B cell (primary cell): ENCODE measurements around the gene CACNG6. TPM values are rescaled to one million over a fixed set of nuclear protein-coding genes. Genes with fewer than 3 reads are reported as not detected.

Experiments
- ATAC-seq: fragments of 200-7000 bp; cut with Tn5 transposase; one replicate; pipeline ENCODE4 v1.10.0; 2021; ENCODE audit warnings: low read depth, mild to moderate bottlenecking, moderate number of reproducible peaks, moderate library complexity
- CTCF ChIA-PET: fragments of 350-600 bp; sonication (Branson Sonifier 250); formaldehyde crosslinking; loops from one replicate; lab custom pipeline; 2021; ENCODE audit warnings: antibody characterized with exemption, inconsistent platforms; lab: Charles Lee
- POLR2A ChIA-PET: fragments of 350-600 bp; sonication (Branson Sonifier 250); formaldehyde crosslinking; loops from one replicate; lab custom pipeline; 2021; ENCODE audit warnings: antibody characterized with exemption; lab: Charles Lee
- DNase-seq: peaks from one replicate; pipeline ENCODE4 v3.0.0; 2013
- H2AFZ ChIP-seq: 2 replicates; pipeline ENCODE4 v1.6.1; 2012; ENCODE audit warnings: mild to moderate bottlenecking, low read depth, low read length; ENCODE audit not compliant: insufficient read depth, poor library complexity, severe bottlenecking
- H3K27ac ChIP-seq, 2 donors: 1 replicate in 1 of 2; 2 replicates in 1 of 2; pipeline ENCODE4 v1.5.1; 2012 to 2013; ENCODE audit warnings: low read length in 2 of 2, mild to moderate bottlenecking in 2 of 2, moderate library complexity in 1 of 2
- H3K27me3 ChIP-seq, 4 experiments: fragments of 200-600 bp in 1 of 4; sonication (generic) in 1 of 4; replicated peaks in 1 of 4; 1 replicate in 2 of 4; 2 replicates in 2 of 4; pipeline versions ENCODE4 v1.6.1 to v1.7.0; 2013 to 2016; ENCODE audit warnings: low read length in 3 of 4, mild to moderate bottlenecking in 2 of 4, mixed read lengths in 1 of 4, moderate library complexity in 1 of 4; ENCODE audit not compliant: insufficient read depth in 4 of 4, control insufficient read depth in 3 of 4; ENCODE audit errors: control extremely low read depth in 1 of 4
- H3K36me3 ChIP-seq, 2 experiments: replicated peaks in 1 of 2; 1 replicate in 1 of 2; 2 replicates in 1 of 2; pipeline versions ENCODE4 v1.6.1 to v1.7.1; 2013; ENCODE audit warnings: low read length in 1 of 2; ENCODE audit not compliant: insufficient read depth in 2 of 2, control insufficient read depth in 1 of 2; ENCODE audit errors: control extremely low read depth in 1 of 2, extremely low read depth in 1 of 2
- H3K4me1 ChIP-seq, 2 donors: fragments of 200-600 bp in 1 of 2; sonication (generic) in 1 of 2; 1 replicate in 1 of 2; 2 replicates in 1 of 2; pipeline versions ENCODE4 v1.5.1 to v1.6.1; 2013 to 2017; ENCODE audit warnings: low read length in 2 of 2; ENCODE audit not compliant: control insufficient read depth in 2 of 2, insufficient read depth in 2 of 2
- H3K4me2 ChIP-seq: replicated peaks from 2 replicates; pipeline ENCODE3; 2012; ENCODE audit warnings: mild to moderate bottlenecking, low read depth, low read length; ENCODE audit not compliant: poor library complexity, severe bottlenecking
- H3K4me3 ChIP-seq, 5 experiments: fragments of 200-600 bp in 1 of 5; sonication (generic) in 1 of 5; 1 replicate in 3 of 5; 2 replicates in 2 of 5; pipeline versions ENCODE4 v1.5.1 to v1.7.0; 2011 to 2016; ENCODE audit warnings: low read length in 4 of 5, mild to moderate bottlenecking in 4 of 5, low read depth in 2 of 5, control low read depth in 1 of 5, moderate library complexity in 1 of 5; ENCODE audit not compliant: insufficient read depth in 1 of 5; ENCODE audit errors: control extremely low read depth in 1 of 5, extremely low read depth in 1 of 5
- H3K79me2 ChIP-seq: fragments of 200-600 bp; sonication (generic); one replicate; pipeline ENCODE4 v1.6.0; 2016; ENCODE audit warnings: low read length; ENCODE audit not compliant: control insufficient read depth, insufficient read depth
- H3K9ac ChIP-seq: fragments of 200-600 bp; sonication (generic); 2 replicates; pipeline ENCODE4 v1.6.1; 2017; ENCODE audit warnings: mild to moderate bottlenecking, low read length, moderate library complexity
- H3K9me3 ChIP-seq, 3 donors: one replicate each; pipeline versions ENCODE4 v1.6.1 to v1.7.1; 2013; ENCODE audit warnings: low read length in 2 of 3; ENCODE audit not compliant: control insufficient read depth in 2 of 3, insufficient read depth in 1 of 3; ENCODE audit errors: control extremely low read depth in 1 of 3
- H4K20me1 ChIP-seq: 2 replicates; pipeline ENCODE4 v1.6.0; 2012; ENCODE audit warnings: mild to moderate bottlenecking, low read length; ENCODE audit not compliant: insufficient read depth, control insufficient read depth, poor library complexity, severe bottlenecking
- H3K27ac Mint-ChIP-seq: one replicate; pipeline ENCODE4 v1.8.0; 2021; ENCODE audit warnings: mixed read lengths
- H3K27me3 Mint-ChIP-seq: one replicate; pipeline ENCODE4 v1.8.0; 2021; ENCODE audit warnings: mixed read lengths
- H3K4me1 Mint-ChIP-seq: one replicate; pipeline ENCODE4 v1.8.0; 2021; ENCODE audit warnings: mixed read lengths
- H3K4me3 Mint-ChIP-seq: one replicate; pipeline ENCODE4 v1.8.0; 2021; ENCODE audit warnings: mixed read lengths
- H3K9me3 Mint-ChIP-seq: one replicate; pipeline ENCODE4 v1.8.0; 2022; ENCODE audit warnings: mixed read lengths; ENCODE audit not compliant: insufficient read depth
- CTCF ChIP-seq: fragments of 200-600 bp; IDR thresholded peaks from one replicate; pipeline ENCODE4 v1.8.0; 2022; ENCODE audit warnings: antibody characterized with exemption, mild to moderate bottlenecking
- EZH2 ChIP-seq: IDR thresholded peaks from 2 replicates; pipeline ENCODE4 v1.6.1; 2012; ENCODE audit warnings: borderline replicate concordance, low read depth, mild to moderate bottlenecking, moderate library complexity, low read length; ENCODE audit not compliant: insufficient read depth, poor library complexity, severe bottlenecking
- WGBS: methylation state at CpG from one replicate; pipeline ENCODE4 v1.1.5; 2013; ENCODE audit warnings: missing lambda C conversion rate; ENCODE audit not compliant: insufficient coverage; 5-methylcytosine and 5-hydroxymethylcytosine counted together
- intact Hi-C: fragments of 100-400 bp; cut with micrococcal nuclease; formaldehyde crosslinking; loops from one replicate; pipeline ENCODE4 v1.10.0; 2022
- polyA plus RNA-seq: library from polyadenylated mRNA; depleted of rRNA; stranded (reverse); fragments of >200 nt; gene quantifications from 2 replicates; pipeline ENCODE4 v1.2.3, GENCODE V29; 2012
- total RNA-seq, 2 donors: library from RNA; stranded (reverse); fragments of 120-200 nt in 1 of 2; gene quantifications; 1 replicate in 1 of 2; 2 replicates in 1 of 2; pipeline versions ENCODE4 v1.2.3 to v1.2.4, GENCODE V29; 2013 to 2022

Gene CACNG6
- total and polyA plus RNA-seq, 2 donors (not counting 1 experiment from before 2014, with no cell fraction given) = not detected

DNA sequence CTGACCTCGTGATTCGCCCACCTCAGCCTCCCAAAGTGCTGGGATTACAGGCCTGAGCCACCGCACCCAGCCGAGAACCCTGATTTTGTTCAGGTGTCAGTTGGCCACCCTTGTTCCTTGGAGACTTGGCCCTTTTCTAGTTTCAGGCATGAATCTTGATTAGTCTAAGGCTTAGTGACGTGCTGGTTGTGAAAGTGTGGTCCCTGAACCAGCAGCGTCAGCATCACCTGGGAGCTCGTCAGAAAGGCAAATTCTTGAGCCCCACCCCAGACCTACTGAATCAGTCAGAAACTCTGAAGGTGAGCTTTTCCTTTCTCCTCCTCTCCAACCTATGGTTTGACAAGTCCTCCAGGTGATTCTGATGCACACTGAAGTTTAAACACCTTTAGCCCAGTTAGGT lies 35.2 kb downstream of the CACNG6 start:
- no peaks in the 10 kb centered on the region for H3K36me3 ChIP-seq
- no peak for ATAC-seq
- no peak overlapping the region for H3K4me2 ChIP-seq
- H3K9me3 Mint-ChIP-seq = no peaks in the 10 kb centered on the region
- H3K4me1 Mint-ChIP-seq = peaks cover 3% of the 10 kb centered on the region
- no peak for TF ChIP-seq CTCF
- no peak for TF ChIP-seq EZH2
- H3K27ac ChIP-seq = no peak overlapping the region
- H3K79me2 ChIP-seq = no peaks in the 10 kb centered on the region
- ChIA-PET CTCF (interaction anchor here (1.2 to 4.3 kb wide), 3 partner anchors 9 to 235 kb away, joined by 3 to 46 read pairs (median 36); no protein-coding TSS in a partner anchor), POLR2A (no interaction called here)
- peaks cover 0 to 13% (median 1%) of the 10 kb centered on the region in 4 experiments for H3K27me3 ChIP-seq
- no peaks in the 10 kb centered on the region for H4K20me1 ChIP-seq
- H3K9me3 ChIP-seq = peaks cover 0 to 13% (median 0%) of the 10 kb centered on the region in 3 donors
- intact Hi-C loops = loop anchor here (10.0 kb wide), 1 partner anchor 832 kb away; the partner anchor contains the start of gene ZNF665
- no peak overlapping the region for H3K4me3 ChIP-seq
- no peak overlapping the region for H3K9ac ChIP-seq
- no peak for DNase-seq
- 72% methylated on average over 7 of the region's 7 CpGs for WGBS
- H3K4me1 ChIP-seq = peaks cover 0 to 5% of the 10 kb centered on the region in 2 donors
- no peak overlapping the region for H3K4me3 Mint-ChIP-seq
- peaks cover 35% of the 10 kb centered on the region for H3K27me3 Mint-ChIP-seq
- H3K27ac Mint-ChIP-seq = no peak overlapping the region
- H2AFZ ChIP-seq = no peak overlapping the region

DNA sequence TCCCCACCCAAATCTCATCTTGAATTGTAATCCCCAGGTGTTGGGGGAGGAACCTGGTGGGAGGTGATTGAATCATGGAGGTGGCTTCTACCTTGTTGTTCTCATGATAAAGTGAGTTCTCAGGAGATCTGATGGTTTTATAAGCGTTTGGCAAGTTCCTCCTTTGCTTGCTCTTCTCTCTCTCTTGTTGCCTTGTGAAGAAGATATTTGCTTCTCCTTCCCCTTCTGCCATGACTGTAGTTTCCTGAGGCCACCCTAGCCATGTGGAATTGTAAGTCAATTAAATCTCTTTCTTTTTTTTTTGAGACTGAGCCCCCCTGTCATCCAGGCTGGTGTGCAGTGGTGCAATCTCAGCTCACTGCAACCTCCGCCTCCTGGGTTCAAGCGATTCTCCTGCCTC lies 37.9 kb downstream of the CACNG6 start:
- Histone ChIP-seq H3K79me2 (no peaks in the 10 kb centered on the region), H3K27me3 (peaks cover 0 to 11% (median 0%) of the 10 kb centered on the region in 4 experiments), H3K4me3 (no peak overlapping the region), H4K20me1 (no peaks in the 10 kb centered on the region), H3K36me3 (no peaks in the 10 kb centered on the region), H2AFZ (no peak overlapping the region), H3K9me3 (peaks cover 0 to 5% (median 0%) of the 10 kb centered on the region in 3 donors), H3K4me2 (no peak overlapping the region), H3K4me1 (no peaks in the 10 kb centered on the region), H3K9ac (no peak overlapping the region), H3K27ac (no peak overlapping the region)
- no peak for TF ChIP-seq CTCF
- Mint-ChIP-seq H3K4me3 (no peak overlapping the region), H3K4me1 (no peaks in the 10 kb centered on the region), H3K9me3 (no peaks in the 10 kb centered on the region), H3K27me3 (peaks cover 30% of the 10 kb centered on the region), H3K27ac (no peak overlapping the region)
- DNase-seq (no peak), ATAC-seq (no peak)
- no CpG with 5 or more reads among the region's 3 CpGs for WGBS
- ChIA-PET CTCF (interaction anchor here (0.8 to 2.3 kb wide), 7 partner anchors 176 to 834 kb away, joined by 3 to 10 read pairs (median 5); no protein-coding TSS in a partner anchor), POLR2A (no interaction called here)
- intact Hi-C loops = loop anchor here (10.0 kb wide), 1 partner anchor 834 kb away; the partner anchor contains the start of gene ZNF665
